ENCODE results near the gene ASCC2.

DNA sequence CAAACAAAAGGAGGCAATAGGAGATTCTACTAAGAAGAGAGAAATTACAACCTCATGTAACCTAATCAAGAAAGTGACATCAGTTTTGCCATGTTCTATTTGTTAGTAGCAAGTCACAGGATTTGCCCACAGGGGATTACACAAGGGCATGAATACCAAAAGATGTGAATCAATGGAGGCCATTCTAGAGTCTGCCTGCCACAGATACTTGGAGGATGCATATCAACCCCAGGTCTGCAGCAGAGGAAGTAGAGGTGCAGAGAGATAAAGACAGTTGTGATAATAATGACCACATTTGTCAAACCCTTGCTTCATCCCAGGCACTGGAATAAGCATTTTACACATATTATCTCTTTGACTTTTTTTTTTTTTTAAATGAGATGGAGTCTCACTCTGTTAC is 2.4 kb upstream of the ASCC2 start:
- TF ChIP-seq, protein P1, sequence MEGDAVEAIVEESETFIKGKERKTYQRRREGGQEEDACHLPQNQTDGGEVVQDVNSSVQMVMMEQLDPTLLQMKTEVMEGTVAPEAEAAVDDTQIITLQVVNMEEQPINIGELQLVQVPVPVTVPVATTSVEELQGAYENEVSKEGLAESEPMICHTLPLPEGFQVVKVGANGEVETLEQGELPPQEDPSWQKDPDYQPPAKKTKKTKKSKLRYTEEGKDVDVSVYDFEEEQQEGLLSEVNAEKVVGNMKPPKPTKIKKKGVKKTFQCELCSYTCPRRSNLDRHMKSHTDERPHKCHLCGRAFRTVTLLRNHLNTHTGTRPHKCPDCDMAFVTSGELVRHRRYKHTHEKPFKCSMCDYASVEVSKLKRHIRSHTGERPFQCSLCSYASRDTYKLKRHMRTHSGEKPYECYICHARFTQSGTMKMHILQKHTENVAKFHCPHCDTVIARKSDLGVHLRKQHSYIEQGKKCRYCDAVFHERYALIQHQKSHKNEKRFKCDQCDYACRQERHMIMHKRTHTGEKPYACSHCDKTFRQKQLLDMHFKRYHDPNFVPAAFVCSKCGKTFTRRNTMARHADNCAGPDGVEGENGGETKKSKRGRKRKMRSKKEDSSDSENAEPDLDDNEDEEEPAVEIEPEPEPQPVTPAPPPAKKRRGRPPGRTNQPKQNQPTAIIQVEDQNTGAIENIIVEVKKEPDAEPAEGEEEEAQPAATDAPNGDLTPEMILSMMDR (conservative IDR thresholded peaks at IDR 0.05; ENCODE audit: low read depth in 2 of 2): no peak
- TF ChIP-seq EZH2phosphoT487 (IDR thresholded peaks at IDR 0.05; ENCODE audit: unreplicated experiment): no peak
- no peak for TF ChIP-seq EZH2 (IDR thresholded peaks at IDR 0.05; ENCODE audit: low read depth, unreplicated experiment)
- no peak for TF ChIP-seq POLR2AphosphoS5 (IDR thresholded peaks at IDR 0.05; ENCODE audit: low read depth)
- TF ChIP-seq JUNB (IDR thresholded peaks at IDR 0.05; ENCODE audit: unreplicated experiment): no peak
- TF ChIP-seq ZNF331 (CRISPR knock-in tag; IDR thresholded peaks at IDR 0.05; ENCODE audit: low read depth): no peak
- no peak for TF ChIP-seq CREB1 (CRISPR knock-in tag; IDR thresholded peaks at IDR 0.05; ENCODE audit: low read depth)
- TF ChIP-seq NANOG (IDR thresholded peaks at IDR 0.05; ENCODE audit: borderline replicate concordance): no peak
- TF ChIP-seq REST (IDR thresholded peaks at IDR 0.05; ENCODE audit: unreplicated experiment): no peak
- TF ChIP-seq, protein P2, sequence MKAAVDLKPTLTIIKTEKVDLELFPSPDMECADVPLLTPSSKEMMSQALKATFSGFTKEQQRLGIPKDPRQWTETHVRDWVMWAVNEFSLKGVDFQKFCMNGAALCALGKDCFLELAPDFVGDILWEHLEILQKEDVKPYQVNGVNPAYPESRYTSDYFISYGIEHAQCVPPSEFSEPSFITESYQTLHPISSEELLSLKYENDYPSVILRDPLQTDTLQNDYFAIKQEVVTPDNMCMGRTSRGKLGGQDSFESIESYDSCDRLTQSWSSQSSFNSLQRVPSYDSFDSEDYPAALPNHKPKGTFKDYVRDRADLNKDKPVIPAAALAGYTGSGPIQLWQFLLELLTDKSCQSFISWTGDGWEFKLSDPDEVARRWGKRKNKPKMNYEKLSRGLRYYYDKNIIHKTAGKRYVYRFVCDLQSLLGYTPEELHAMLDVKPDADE (IDR thresholded peaks at IDR 0.05): no peak
- no peak for TF ChIP-seq STAT1 (IDR thresholded peaks at IDR 0.05; ENCODE audit: unreplicated experiment)
